Stomach (tissue), 9 donors: ENCODE results near the gene COLQ. TPM values are rescaled to one million over a fixed set of nuclear protein-coding genes. Genes with fewer than 3 reads are reported as not detected.

Experiments used
- DNase-seq, 2 donors: peaks; one replicate each; pipeline versions ENCODE4 v3.0.0 to v3.0.0-alpha.2; 2013 to 2019
- H3K27ac ChIP-seq, 5 donors: fragments of 200-600 bp in 4 of 5; sonication (generic) in 4 of 5; one replicate each; pipeline ENCODE4 v1.5.1; 2013 to 2019; ENCODE audit warnings: mild to moderate bottlenecking in 1 of 5, moderate library complexity in 1 of 5
- H3K27me3 ChIP-seq, 3 donors: fragments of 200-600 bp; sonication (generic); one replicate each; pipeline ENCODE4 v1.5.1; 2017 to 2019; ENCODE audit warnings: mixed run types in 1 of 3
- H3K36me3 ChIP-seq, 4 donors: fragments of 200-600 bp; sonication (generic); 1 replicate in 3 of 4; 2 replicates in 1 of 4; pipeline ENCODE4 v1.5.1; 2016 to 2019
- H3K4me1 ChIP-seq, 4 donors: fragments of 200-600 bp; sonication (generic); one replicate each; pipeline ENCODE4 v1.5.1; 2016 to 2019
- H3K4me3 ChIP-seq, 4 donors: fragments of 200-600 bp; sonication (generic) in 3 of 4; one replicate each; pipeline ENCODE4 v1.5.1; 2016 to 2019; ENCODE audit warnings: mild to moderate bottlenecking in 1 of 4
- H3K9me3 ChIP-seq, 4 donors: fragments of 200-600 bp; sonication (generic); one replicate each; pipeline ENCODE4 v1.5.1; 2016 to 2019
- EP300 ChIP-seq: sonication (generic); formaldehyde crosslinking; IDR thresholded peaks from one replicate; pipeline ENCODE4 v1.6.1; 2017; ENCODE audit warnings: antibody characterized with exemption
- POLR2A ChIP-seq, 4 donors: fragments of 450-650 bp; IDR thresholded peaks; one replicate each; pipeline ENCODE4 v1.6.1; 2016; ENCODE audit warnings: antibody characterized with exemption in 4 of 4, control low read depth in 2 of 4, mild to moderate bottlenecking in 1 of 4, moderate library complexity in 1 of 4
- POLR2AphosphoS5 ChIP-seq, 3 donors: sonication (generic); formaldehyde crosslinking; IDR thresholded peaks; one replicate each; pipeline ENCODE4 v1.6.1; 2016; ENCODE audit warnings: antibody characterized with exemption in 3 of 3
- WGBS, 5 donors: extraction: QIAGEN DNeasy Blood & Tissue Kit in 3 of 5; methylation state at CpG; one replicate each; pipeline versions ENCODE4 v1.1.5 to v1.1.7; 2013 to 2018; 5-methylcytosine and 5-hydroxymethylcytosine counted together
- intact Hi-C: fragments of 100-400 bp; cut with DNase I; formaldehyde crosslinking; loops from one replicate; pipeline ENCODE4 v1.15.1; 2023; ENCODE audit warnings: low total_unique reads
- polyA plus RNA-seq, 3 donors: library from polyadenylated mRNA; stranded (reverse); fragments of 200-250 nt; gene quantifications; one replicate each; pipeline ENCODE4 v1.2.3, GENCODE V29; 2013
- total RNA-seq, 5 donors: library from RNA; depleted of rRNA; stranded (reverse); fragments of >200 nt; gene quantifications; one replicate each; pipeline versions ENCODE4 v1.1.0 to v1.2.3, GENCODE V29; 2014 to 2016
- TF ChIP-seq, protein P1 (sequence below), 7 experiments: fragments of 450-650 bp in 4 of 7; fragments of 200-600 bp in 3 of 7; sonication (generic) in 3 of 7; IDR thresholded peaks; one replicate each; pipeline ENCODE4 v1.5.1; 2016 to 2019; ENCODE audit warnings: antibody characterized with exemption in 7 of 7, control low read depth in 2 of 7, mild to moderate bottlenecking in 1 of 7
- donor health status: healthy with polysubstance abuse.
- donor health status: Bipolar disorder and iron deficiency.
- donor health status: healthy.

The COLQ gene
- total and polyA plus RNA-seq, 8 donors, result 0.29 to 5.3 (median 1.2) TPM; not detected in 1

DNA sequence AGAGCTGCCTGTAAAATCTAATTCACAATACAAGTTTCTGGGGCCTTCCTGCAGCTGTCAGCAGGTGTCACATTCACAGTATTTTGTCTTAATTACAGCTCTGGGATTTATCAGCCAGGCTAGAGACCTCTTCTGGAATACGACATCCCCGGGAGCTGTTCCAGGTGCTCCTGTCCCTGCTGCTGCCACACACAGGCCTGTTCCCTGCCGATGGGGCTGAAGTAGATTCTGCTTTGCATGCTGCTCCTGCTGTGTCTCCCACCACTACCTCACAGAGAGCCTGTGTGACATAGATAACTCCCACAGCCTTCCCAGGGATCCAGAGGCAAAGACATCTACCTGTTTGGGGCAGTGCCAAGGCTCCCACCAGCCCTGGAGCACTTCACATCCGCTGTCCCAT is 20.4 kb downstream of the COLQ start:
- no peaks in the 10 kb centered on the region for H3K27me3 ChIP-seq
- no peak for TF ChIP-seq EP300
- TF ChIP-seq POLR2AphosphoS5 (IDR thresholded peaks at IDR 0.05), result no peak
- TF ChIP-seq POLR2A (IDR thresholded peaks at IDR 0.05), result no peak
- TF ChIP-seq, protein P1, sequence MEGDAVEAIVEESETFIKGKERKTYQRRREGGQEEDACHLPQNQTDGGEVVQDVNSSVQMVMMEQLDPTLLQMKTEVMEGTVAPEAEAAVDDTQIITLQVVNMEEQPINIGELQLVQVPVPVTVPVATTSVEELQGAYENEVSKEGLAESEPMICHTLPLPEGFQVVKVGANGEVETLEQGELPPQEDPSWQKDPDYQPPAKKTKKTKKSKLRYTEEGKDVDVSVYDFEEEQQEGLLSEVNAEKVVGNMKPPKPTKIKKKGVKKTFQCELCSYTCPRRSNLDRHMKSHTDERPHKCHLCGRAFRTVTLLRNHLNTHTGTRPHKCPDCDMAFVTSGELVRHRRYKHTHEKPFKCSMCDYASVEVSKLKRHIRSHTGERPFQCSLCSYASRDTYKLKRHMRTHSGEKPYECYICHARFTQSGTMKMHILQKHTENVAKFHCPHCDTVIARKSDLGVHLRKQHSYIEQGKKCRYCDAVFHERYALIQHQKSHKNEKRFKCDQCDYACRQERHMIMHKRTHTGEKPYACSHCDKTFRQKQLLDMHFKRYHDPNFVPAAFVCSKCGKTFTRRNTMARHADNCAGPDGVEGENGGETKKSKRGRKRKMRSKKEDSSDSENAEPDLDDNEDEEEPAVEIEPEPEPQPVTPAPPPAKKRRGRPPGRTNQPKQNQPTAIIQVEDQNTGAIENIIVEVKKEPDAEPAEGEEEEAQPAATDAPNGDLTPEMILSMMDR (IDR thresholded peaks at IDR 0.05), result no peak
- intact Hi-C loops, result no loop called here
- no peak for DNase-seq
- no peak overlapping the region for H3K4me3 ChIP-seq
- H3K36me3 ChIP-seq, result no peaks in the 10 kb centered on the region
- H3K9me3 ChIP-seq, result no peaks in the 10 kb centered on the region
- H3K27ac ChIP-seq, result no peak overlapping the region
- WGBS, 5 donors, result 65 to 76% (median 72%) methylated on average over 4 of the region's 4 CpGs
- peaks cover 0 to 1% (median 0%) of the 10 kb centered on the region in 4 donors for H3K4me1 ChIP-seq

DNA sequence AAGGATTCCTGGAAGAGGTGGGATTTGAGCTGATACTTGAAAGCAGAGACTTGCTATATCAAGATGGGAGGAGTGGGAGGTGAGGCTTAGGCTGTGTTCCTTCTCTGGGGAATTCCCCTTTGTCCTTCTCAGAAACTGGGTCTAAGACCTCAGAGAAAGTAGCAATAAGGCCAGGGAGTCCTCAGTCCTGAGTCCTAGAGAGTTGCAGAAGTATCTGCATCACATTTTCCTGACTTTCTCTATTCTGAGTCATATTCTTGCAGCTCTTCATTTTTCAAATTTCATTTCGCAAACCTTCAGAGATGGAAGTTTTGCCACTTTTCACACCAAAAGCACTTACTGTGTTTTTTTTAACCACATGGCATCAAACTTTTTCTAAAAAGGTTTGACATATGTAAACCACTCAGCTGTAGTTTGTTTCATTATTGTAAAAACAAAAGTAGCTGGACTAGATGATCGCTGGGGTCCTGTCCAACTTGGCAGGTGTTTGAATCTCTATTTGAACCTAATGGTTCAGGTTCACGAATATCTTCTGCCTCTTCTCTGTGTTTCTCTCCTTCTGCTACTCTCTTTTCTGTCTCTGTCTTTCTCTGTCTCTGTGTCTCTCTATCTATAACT is 21.3 kb downstream of the COLQ start:
- H3K4me3 ChIP-seq, result no peak overlapping the region
- H3K36me3 ChIP-seq, result no peaks in the 10 kb centered on the region
- H3K27ac ChIP-seq, result no peak overlapping the region
- 72 to 80% (median 80%) methylated on average over 3 of the region's 3 CpGs for WGBS, 5 donors
- TF ChIP-seq, protein P1 (IDR thresholded peaks at IDR 0.05), result no peak
- TF ChIP-seq POLR2AphosphoS5 (IDR thresholded peaks at IDR 0.05), result no peak
- TF ChIP-seq POLR2A (IDR thresholded peaks at IDR 0.05), result no peak
- TF ChIP-seq EP300, result no peak
- H3K4me1 ChIP-seq, result peaks cover 0 to 7% (median 0%) of the 10 kb centered on the region in 4 donors
- no peaks in the 10 kb centered on the region for H3K27me3 ChIP-seq
- no peaks in the 10 kb centered on the region for H3K9me3 ChIP-seq
- no peak for DNase-seq
- intact Hi-C loops, result no loop called here

GRCh38 chr3:15499536-15499935 is 22.0 kb downstream of the COLQ start:
- Histone ChIP-seq H3K36me3 (no peaks in the 10 kb centered on the region), H3K9me3 (no peaks in the 10 kb centered on the region), H3K4me3 (no peak overlapping the region), H3K27me3 (no peaks in the 10 kb centered on the region), H3K4me1 (peaks cover 0 to 7% (median 0%) of the 10 kb centered on the region in 4 donors), H3K27ac (no peak overlapping the region)
- TF ChIP-seq, protein P1 (IDR thresholded peaks at IDR 0.05), result no peak
- TF ChIP-seq POLR2A (IDR thresholded peaks at IDR 0.05), result no peak
- no peak for DNase-seq
- WGBS, 5 donors, result 74 to 84% (median 78%) methylated on average over 7 of the region's 7 CpGs
- intact Hi-C loops, result no loop called here

- WGBS, 5 donors, result 78 to 87% (median 85%) methylated on average over 12 to 14 of the region's 14 CpGs
- intact Hi-C loops, result no loop called here
These were observed 22.9 kb downstream of the COLQ start for GRCh38 chr3:15498431-15499214.

More at GRCh38 chr3:15498431-15499214, 22.9 kb downstream of the COLQ start:
- no peaks in the 10 kb centered on the region for H3K36me3 ChIP-seq
- DNase-seq, result peak in 1 of 2 donors; percentile 56
- no peak overlapping the region for H3K4me3 ChIP-seq
- TF ChIP-seq, protein P1 (IDR thresholded peaks at IDR 0.05), result no peak
- TF ChIP-seq POLR2A (IDR thresholded peaks at IDR 0.05) (no peak), EP300 (no peak), POLR2AphosphoS5 (IDR thresholded peaks at IDR 0.05) (no peak)
- H3K27ac ChIP-seq, result no peak overlapping the region
- no peaks in the 10 kb centered on the region for H3K9me3 ChIP-seq
- peaks cover 0 to 7% (median 0%) of the 10 kb centered on the region in 4 donors for H3K4me1 ChIP-seq
- no peaks in the 10 kb centered on the region for H3K27me3 ChIP-seq
